ENCODE data around the gene PRRG4.
"Not testable (repeated sequence)": the region's sequence is repeated elsewhere in the genome, so short reads cannot be mapped to it uniquely, and the experiment has no call there.

The PRRG4 gene

DNA sequence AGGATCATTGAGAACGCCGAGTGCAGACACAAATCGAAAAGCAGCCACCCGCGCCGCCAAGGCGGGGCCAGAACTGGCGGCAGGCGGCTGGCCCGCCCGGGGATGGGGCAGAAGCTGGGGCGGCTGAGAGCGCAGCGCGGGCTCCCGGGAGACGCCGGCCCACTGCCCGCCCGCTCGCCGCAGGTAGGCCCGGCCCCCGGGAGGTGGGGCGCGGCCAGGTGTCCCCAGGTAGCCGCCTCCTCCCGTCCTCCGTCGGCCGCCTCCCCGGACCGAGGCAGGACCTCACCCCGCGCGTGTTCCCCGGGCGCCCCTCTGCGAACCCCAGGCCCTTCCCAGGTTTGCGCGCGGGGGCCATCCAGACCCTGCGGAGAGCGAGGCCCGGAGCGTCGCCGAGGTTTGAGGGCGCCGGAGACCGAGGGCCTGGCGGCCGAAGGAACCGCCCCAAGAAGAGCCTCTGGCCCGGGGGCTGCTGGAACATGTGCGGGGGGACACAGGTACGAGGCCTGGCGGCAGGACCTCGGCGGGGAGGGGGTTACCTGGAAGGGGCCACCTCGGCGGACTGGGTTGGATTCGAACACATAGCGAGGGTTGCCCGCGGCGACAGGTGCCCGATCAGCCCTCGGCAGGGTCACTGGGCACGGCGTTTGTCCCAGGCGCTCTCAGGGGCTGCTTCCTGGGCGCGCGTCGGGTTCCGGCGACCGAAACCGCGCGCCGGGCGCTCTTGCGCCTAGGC, at the start of gene PRRG4:
TSS of gene PRRG4 (plus strand) at position 248 of the 733 bp plus-strand sequence. CDS start 603 bp downstream, outside the sequence.
- peak within 1 kb of the TSS; percentile 78 for H3K4me3 ChIP-seq (ENCODE audit: low read depth, low read length)
- TF ChIP-seq, protein P1, sequence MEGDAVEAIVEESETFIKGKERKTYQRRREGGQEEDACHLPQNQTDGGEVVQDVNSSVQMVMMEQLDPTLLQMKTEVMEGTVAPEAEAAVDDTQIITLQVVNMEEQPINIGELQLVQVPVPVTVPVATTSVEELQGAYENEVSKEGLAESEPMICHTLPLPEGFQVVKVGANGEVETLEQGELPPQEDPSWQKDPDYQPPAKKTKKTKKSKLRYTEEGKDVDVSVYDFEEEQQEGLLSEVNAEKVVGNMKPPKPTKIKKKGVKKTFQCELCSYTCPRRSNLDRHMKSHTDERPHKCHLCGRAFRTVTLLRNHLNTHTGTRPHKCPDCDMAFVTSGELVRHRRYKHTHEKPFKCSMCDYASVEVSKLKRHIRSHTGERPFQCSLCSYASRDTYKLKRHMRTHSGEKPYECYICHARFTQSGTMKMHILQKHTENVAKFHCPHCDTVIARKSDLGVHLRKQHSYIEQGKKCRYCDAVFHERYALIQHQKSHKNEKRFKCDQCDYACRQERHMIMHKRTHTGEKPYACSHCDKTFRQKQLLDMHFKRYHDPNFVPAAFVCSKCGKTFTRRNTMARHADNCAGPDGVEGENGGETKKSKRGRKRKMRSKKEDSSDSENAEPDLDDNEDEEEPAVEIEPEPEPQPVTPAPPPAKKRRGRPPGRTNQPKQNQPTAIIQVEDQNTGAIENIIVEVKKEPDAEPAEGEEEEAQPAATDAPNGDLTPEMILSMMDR (IDR thresholded peaks at IDR 0.05; ENCODE audit: borderline replicate concordance, insufficient read depth, low read depth, low read length), result no peak

DNA sequence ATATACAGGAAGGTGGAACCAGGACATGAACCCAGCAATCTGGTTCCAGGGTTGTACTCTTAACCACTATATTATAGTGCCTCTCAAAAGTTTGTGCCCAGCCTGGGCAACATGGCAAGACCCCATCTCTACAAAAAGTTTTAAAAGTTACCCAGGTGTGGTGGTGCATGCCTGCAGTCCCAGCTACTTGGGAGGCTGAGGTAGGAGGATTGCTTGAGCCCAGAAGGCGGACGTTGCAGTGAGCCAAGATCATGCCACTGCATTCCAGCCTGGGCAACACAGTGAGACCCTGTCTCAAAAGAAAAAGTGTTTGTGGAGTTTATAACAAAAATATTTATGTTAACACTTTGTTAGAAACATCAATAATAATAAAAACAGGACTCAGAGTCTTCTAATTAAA, 48.9 kb upstream of the PRRG4 start:
- not testable (repeated sequence) for H3K4me3 ChIP-seq (ENCODE audit: low read depth, low read length)

DNA sequence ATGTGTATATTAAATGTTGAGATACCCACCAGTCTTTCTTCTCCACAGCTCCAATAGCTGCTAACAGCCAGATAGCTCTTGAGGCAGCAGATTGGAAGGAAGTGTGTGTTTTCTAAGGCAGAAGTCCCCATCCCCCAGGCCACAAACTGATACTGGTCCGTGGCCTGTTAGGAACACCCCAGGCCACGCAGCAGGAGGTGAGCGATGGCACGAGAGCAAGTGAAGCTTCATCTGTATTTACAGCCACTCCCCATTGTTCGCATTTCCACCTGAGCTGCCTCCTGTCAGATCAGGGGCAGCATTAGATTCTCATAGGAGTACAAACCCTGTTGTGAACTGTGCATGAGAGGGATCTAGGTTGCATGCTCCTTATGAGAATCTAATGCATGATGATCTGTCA, 48.0 kb upstream of the PRRG4 start:
- TF ChIP-seq, protein P1 (IDR thresholded peaks at IDR 0.05; ENCODE audit: borderline replicate concordance, insufficient read depth, low read depth, low read length), result no peak
- no peak overlapping the region for H3K4me3 ChIP-seq (ENCODE audit: low read depth, low read length)

DNA sequence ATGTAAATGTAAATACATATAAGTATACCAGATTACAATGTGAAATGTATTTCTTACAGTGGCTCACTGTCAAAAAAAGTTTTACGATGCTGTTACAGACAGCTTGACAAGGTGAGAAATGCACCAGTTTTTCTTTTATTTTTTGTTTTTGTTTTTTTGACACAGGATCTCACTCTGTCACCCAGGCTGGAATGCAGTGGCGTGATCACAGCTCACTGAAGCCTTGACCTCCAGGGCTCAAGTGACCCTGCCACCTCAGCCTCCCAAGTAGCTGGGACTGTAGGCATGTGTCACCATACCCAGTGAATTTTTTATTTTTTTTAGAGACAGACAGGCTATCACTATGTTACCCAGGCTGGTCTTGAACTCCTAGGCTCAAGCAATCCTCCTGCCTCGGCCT, 44.5 kb upstream of the PRRG4 start:
- TF ChIP-seq, protein P1 (IDR thresholded peaks at IDR 0.05; ENCODE audit: borderline replicate concordance, insufficient read depth, low read depth, low read length), result no peak
- no peak overlapping the region for H3K4me3 ChIP-seq (ENCODE audit: low read depth, low read length)

DNA sequence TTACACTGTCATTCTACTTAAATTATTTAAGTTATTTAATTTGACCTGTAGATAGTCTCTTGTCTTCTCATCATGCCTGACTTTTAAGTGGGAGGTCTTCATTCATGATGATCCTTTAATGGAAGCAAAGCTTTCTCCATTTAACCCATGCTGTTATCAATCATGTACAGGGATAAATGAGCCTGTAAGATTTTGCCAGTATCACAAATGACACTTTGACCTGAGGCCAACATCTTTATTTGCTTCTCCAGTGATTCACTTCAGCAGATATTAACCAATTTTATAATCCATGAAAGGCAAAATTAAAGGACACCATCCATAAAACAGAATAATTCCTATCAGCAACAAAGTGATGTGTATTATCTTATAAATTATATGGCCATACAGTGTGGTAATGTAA, 42.9 kb upstream of the PRRG4 start:
- H3K4me3 ChIP-seq (ENCODE audit: low read depth, low read length), result no peak overlapping the region
- TF ChIP-seq, protein P1 (IDR thresholded peaks at IDR 0.05; ENCODE audit: borderline replicate concordance, insufficient read depth, low read depth, low read length), result no peak

DNA sequence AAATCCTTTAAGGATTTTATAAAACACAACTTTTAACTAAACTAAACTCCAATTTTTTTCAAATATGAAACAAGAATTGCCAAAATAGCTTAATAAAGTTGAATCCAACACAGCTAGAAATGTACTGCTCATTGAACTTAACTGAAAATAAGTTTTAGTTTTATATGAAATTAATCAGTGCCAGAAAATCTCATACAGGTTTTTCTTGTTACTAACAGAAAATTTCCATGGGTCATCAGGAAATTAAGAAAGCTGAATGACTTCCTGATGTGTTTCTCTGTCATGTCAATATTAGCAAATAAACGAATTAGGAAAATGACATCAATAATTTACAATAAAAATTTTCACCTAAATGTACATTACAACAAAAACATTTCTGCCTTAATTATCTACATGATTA, 38.8 kb upstream of the PRRG4 start:
- no peak overlapping the region for H3K4me3 ChIP-seq (ENCODE audit: low read depth, low read length)
- TF ChIP-seq, protein P1 (IDR thresholded peaks at IDR 0.05; ENCODE audit: borderline replicate concordance, insufficient read depth, low read depth, low read length), result no peak

DNA sequence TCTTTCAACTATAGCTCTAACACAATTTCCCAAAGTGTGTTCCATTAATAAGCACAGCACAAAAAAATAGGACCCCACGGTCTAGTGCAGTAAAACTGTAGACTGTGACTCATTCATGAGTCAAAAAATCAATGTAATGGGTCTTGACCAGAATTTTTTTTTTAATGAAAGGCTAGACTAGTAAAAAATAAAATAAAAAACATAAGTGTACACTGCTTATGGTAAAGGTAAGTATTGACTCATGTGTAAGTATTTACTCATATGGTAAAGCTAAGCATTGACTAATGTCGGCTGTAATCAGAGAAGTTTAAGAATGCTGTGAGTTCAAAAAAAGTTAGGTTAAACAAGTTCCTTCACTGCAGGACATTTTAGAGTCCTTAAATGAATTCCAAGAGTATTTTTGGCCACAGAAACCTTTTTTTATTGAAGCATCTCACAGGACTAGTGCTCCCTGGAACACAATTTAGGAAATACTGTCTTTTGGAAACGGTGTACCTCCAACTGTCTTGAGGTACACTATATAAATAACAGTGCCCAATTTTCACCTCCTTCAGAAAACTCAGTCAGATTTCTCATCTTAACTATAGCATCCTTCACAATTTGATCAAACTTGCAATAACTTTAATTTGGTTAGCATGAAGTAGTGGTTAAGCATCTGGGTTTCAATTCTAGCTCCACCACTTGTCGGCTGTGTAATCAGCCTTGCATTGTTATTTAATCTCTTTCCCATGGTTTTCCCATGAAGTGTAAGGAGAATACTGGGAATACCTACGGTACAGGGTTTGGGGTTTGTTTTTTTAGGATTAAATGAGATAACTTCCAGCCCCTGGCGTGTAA, 37.4 kb upstream of the PRRG4 start:
- TF ChIP-seq, protein P1 (IDR thresholded peaks at IDR 0.05; ENCODE audit: borderline replicate concordance, insufficient read depth, low read depth, low read length), result no peak
- no peak overlapping the region for H3K4me3 ChIP-seq (ENCODE audit: low read depth, low read length)

All from GM12875 (cell line).